RWPE2 (cell line): ENCODE results near the gene CACHD1.

ENCODE experiments used
- ATAC-seq: fragments of 200-7000 bp; cut with Tn5 transposase; 3 replicates; pipeline ENCODE4 v1.9.1; 2021; ENCODE audit warnings: low read depth
- DNase-seq: peaks from one replicate; pipeline ENCODE4 v3.0.0-alpha.2; 2020; ENCODE audit warnings: low spot score
- H3K27ac ChIP-seq: fragments of 450-650 bp; 2 replicates; pipeline ENCODE4 v1.5.1; 2017; ENCODE audit warnings: mild to moderate bottlenecking; ENCODE audit not compliant: poor library complexity, severe bottlenecking
- H3K27me3 ChIP-seq: fragments of 250-450 bp; sonication (Bioruptor Pico); 2 replicates; pipeline ENCODE4 v1.5.1; 2021; ENCODE audit warnings: mild to moderate bottlenecking, moderate library complexity; ENCODE audit not compliant: insufficient read depth, poor library complexity, severe bottlenecking
- H3K36me3 ChIP-seq: fragments of 250-450 bp; sonication (Bioruptor Pico); 2 replicates; pipeline ENCODE4 v1.5.1; 2020; ENCODE audit warnings: low read depth, mild to moderate bottlenecking, moderate library complexity
- H3K4me1 ChIP-seq: fragments of 250-450 bp; sonication (Bioruptor Pico); 2 replicates; pipeline ENCODE4 v1.5.1; 2021; ENCODE audit warnings: mild to moderate bottlenecking, moderate library complexity; ENCODE audit not compliant: insufficient read depth, poor library complexity, severe bottlenecking
- H3K4me3 ChIP-seq: fragments of 250-450 bp; sonication (Bioruptor Pico); 2 replicates; pipeline ENCODE4 v1.5.1; 2021; ENCODE audit warnings: mild to moderate bottlenecking, moderate library complexity; ENCODE audit not compliant: severe bottlenecking
- H3K9me3 ChIP-seq: fragments of 250-450 bp; sonication (Bioruptor Pico); 2 replicates; pipeline ENCODE4 v1.5.1; 2021; ENCODE audit warnings: mild to moderate bottlenecking, moderate library complexity; ENCODE audit not compliant: severe bottlenecking
- TF ChIP-seq, protein P1 (sequence below): fragments of 450-650 bp; IDR thresholded peaks from one replicate; pipeline ENCODE4 v1.5.1; 2017; ENCODE audit warnings: mild to moderate bottlenecking, moderate library complexity; ENCODE audit not compliant: poor library complexity, severe bottlenecking

The CACHD1 gene

GRCh38 chr1:64527786-64528185 is 57.9 kb downstream of the CACHD1 start:
- Histone ChIP-seq H3K27me3 (no peaks in the 10 kb centered on the region), H3K27ac (no peak overlapping the region), H3K9me3 (no peaks in the 10 kb centered on the region), H3K36me3 (no peaks in the 10 kb centered on the region), H3K4me3 (no peak overlapping the region), H3K4me1 (peaks cover 21% of the 10 kb centered on the region)
- DNase-seq (no peak), ATAC-seq (no peak)
- TF ChIP-seq, protein P1, sequence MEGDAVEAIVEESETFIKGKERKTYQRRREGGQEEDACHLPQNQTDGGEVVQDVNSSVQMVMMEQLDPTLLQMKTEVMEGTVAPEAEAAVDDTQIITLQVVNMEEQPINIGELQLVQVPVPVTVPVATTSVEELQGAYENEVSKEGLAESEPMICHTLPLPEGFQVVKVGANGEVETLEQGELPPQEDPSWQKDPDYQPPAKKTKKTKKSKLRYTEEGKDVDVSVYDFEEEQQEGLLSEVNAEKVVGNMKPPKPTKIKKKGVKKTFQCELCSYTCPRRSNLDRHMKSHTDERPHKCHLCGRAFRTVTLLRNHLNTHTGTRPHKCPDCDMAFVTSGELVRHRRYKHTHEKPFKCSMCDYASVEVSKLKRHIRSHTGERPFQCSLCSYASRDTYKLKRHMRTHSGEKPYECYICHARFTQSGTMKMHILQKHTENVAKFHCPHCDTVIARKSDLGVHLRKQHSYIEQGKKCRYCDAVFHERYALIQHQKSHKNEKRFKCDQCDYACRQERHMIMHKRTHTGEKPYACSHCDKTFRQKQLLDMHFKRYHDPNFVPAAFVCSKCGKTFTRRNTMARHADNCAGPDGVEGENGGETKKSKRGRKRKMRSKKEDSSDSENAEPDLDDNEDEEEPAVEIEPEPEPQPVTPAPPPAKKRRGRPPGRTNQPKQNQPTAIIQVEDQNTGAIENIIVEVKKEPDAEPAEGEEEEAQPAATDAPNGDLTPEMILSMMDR, result no peak

- no peak overlapping the region for H3K27ac ChIP-seq
- TF ChIP-seq, protein P1, result no peak
- no peaks in the 10 kb centered on the region for H3K9me3 ChIP-seq
- H3K4me1 ChIP-seq, result peaks cover 7% of the 10 kb centered on the region
- no peak for ATAC-seq
- H3K4me3 ChIP-seq, result no peak overlapping the region
- no peaks in the 10 kb centered on the region for H3K36me3 ChIP-seq
- no peak for DNase-seq
- H3K27me3 ChIP-seq, result no peaks in the 10 kb centered on the region
These were observed 61.2 kb downstream of the CACHD1 start for GRCh38 chr1:64530969-64531692.

DNA sequence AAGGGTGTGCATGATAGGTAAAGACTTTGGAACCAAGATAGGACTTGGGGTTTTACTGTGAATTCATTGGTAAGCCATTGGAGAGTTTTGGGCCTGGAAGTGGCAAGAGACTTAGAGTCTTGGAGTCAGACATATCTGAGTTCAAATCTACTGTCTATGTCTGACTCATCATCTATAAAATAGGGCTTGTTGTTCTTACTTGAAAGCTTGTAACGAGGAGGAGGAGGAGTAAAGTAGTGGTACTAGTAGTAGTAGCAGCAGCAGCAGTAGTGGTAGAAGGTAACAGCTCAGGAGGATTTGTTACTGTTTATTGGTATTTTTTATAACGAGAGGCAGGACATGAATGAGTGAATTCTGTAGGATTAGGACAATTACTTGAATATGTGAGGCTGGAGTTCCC is 62.7 kb downstream of the CACHD1 start:
- no peak overlapping the region for H3K27ac ChIP-seq
- H3K27me3 ChIP-seq, result no peaks in the 10 kb centered on the region
- DNase-seq, result no peak
- ATAC-seq, result no peak
- no peaks in the 10 kb centered on the region for H3K4me1 ChIP-seq
- TF ChIP-seq, protein P1, result no peak
- no peaks in the 10 kb centered on the region for H3K9me3 ChIP-seq
- no peak overlapping the region for H3K4me3 ChIP-seq
- no peaks in the 10 kb centered on the region for H3K36me3 ChIP-seq

GRCh38 chr1:64535938-64536835 is 66.3 kb downstream of the CACHD1 start:
- TF ChIP-seq, protein P1, result no peak
- H3K4me1 ChIP-seq, result no peaks in the 10 kb centered on the region
- ATAC-seq (no peak), DNase-seq (no peak)
- no peaks in the 10 kb centered on the region for H3K9me3 ChIP-seq
- no peak overlapping the region for H3K4me3 ChIP-seq
- H3K36me3 ChIP-seq, result no peaks in the 10 kb centered on the region
- H3K27ac ChIP-seq, result no peak overlapping the region
- no peaks in the 10 kb centered on the region for H3K27me3 ChIP-seq
